ENCODE measurements around the gene CLTRN.

- TF ChIP-seq CTCF (IDR thresholded peaks at IDR 0.05), result no peak
- TF ChIP-seq POLR2A (IDR thresholded peaks at IDR 0.05), result no peak
These were observed 31.9 kb upstream of the CLTRN start for GRCh38 chrX:15696516-15696915.
